ENCODE data around the gene RABGAP1. TPM values are rescaled to one million over a fixed set of nuclear protein-coding genes. Genes with fewer than 3 reads are reported as not detected.

The RABGAP1 gene
- polyA plus RNA-seq, 1 of the 3 experiments (the other 2 are of a cell fraction) = 20.2 TPM

GRCh38 chr9:123113185-123113584 is 172.4 kb downstream of the RABGAP1 start:
- Histone ChIP-seq H3K9me3 (no peaks in the 10 kb centered on the region), H3K4me3 (ENCODE audit: low read depth in 2 of 2, low read length in 1 of 2) (no peak overlapping the region), H3K4me2 (no peak overlapping the region), H3K9ac (no peak overlapping the region), H3K36me3 (replicated peaks in 1 of 2; ENCODE audit: control insufficient read depth in 1 of 2, insufficient read depth in 2 of 2, low read length in 1 of 2) (peaks cover 0 to 24% of the 10 kb centered on the region in 2 experiments), H3K79me2 (ENCODE audit: insufficient read depth) (no peaks in the 10 kb centered on the region), H3K4me1 (ENCODE audit: control insufficient read depth in 1 of 2, insufficient read depth in 2 of 2, low read depth in 1 of 2, low read length in 1 of 2) (peaks cover 0 to 14% of the 10 kb centered on the region in 2 experiments; a peak in 1 of 4 replicates), H4K20me1 (ENCODE audit: insufficient read depth) (no peaks in the 10 kb centered on the region), H2AFZ (ENCODE audit: low read depth) (no peak overlapping the region), H3K27me3 (ENCODE audit: insufficient read depth) (no peaks in the 10 kb centered on the region), H3K27ac (ENCODE audit: low read depth in 2 of 2, low read length in 1 of 2) (no peak overlapping the region), H3K9me2 (no peaks in the 10 kb centered on the region), H3F3A (replicated peaks; ENCODE audit: insufficient read depth) (no peaks in the 10 kb centered on the region)
- peak; percentile 69 for DNase-seq
- TF ChIP-seq ZBTB33 (IDR thresholded peaks at IDR 0.05; ENCODE audit: borderline replicate concordance, low read depth) (no peak), GATA2 (CRISPR knock-in tag; IDR thresholded peaks at IDR 0.05) (0 out of 2 replicates have a peak, but pooled peaks have one; percentile 13), USF1 (IDR thresholded peaks at IDR 0.05; ENCODE audit: borderline replicate concordance, low read depth) (peak; percentile 30; the same call in 1 of the 2 replicates)
- CTCF ChIA-PET = no interaction called here
- POLR2A ChIA-PET = no interaction called here
- WGBS (ENCODE audit: low lambda C conversion rate) = 64% methylated on average over 5 of the region's 7 CpGs

- POLR2A ChIA-PET = no interaction called here
These were observed 174.5 kb downstream of the RABGAP1 start for GRCh38 chr9:123115146-123115913.

More at GRCh38 chr9:123115146-123115913, 174.5 kb downstream of the RABGAP1 start:
- Histone ChIP-seq H3K79me2 (ENCODE audit: insufficient read depth) (no peaks in the 10 kb centered on the region), H3K9me3 (no peaks in the 10 kb centered on the region), H3K4me3 (ENCODE audit: low read depth in 2 of 2, low read length in 1 of 2) (no peak overlapping the region), H3K36me3 (replicated peaks in 1 of 2; ENCODE audit: control insufficient read depth in 1 of 2, insufficient read depth in 2 of 2, low read length in 1 of 2) (peaks cover 0 to 3% of the 10 kb centered on the region in 2 experiments), H2AFZ (ENCODE audit: low read depth) (no peak overlapping the region), H4K20me1 (ENCODE audit: insufficient read depth) (no peaks in the 10 kb centered on the region), H3K27me3 (ENCODE audit: insufficient read depth) (no peaks in the 10 kb centered on the region), H3K9ac (no peak overlapping the region), H3K27ac (ENCODE audit: low read depth in 2 of 2, low read length in 1 of 2) (no peak overlapping the region), H3F3A (replicated peaks; ENCODE audit: insufficient read depth) (no peaks in the 10 kb centered on the region), H3K4me1 (ENCODE audit: control insufficient read depth in 1 of 2, insufficient read depth in 2 of 2, low read depth in 1 of 2, low read length in 1 of 2) (peaks cover 0 to 14% of the 10 kb centered on the region in 2 experiments; a peak in 1 of 4 replicates), H3K9me2 (no peaks in the 10 kb centered on the region), H3K4me2 (no peak overlapping the region)
- TF ChIP-seq RAD21 (IDR thresholded peaks at IDR 0.05; ENCODE audit: low read length) = no peak
- no peak for TF ChIP-seq EP300 (IDR thresholded peaks at IDR 0.05; ENCODE audit: borderline replicate concordance in 1 of 2, low read depth in 1 of 2, low read length in 1 of 2)
- no peak for TF ChIP-seq TCF12 (IDR thresholded peaks at IDR 0.05)
- no peak for TF ChIP-seq EZH2phosphoT487 (IDR thresholded peaks at IDR 0.05; ENCODE audit: borderline replicate concordance, low read depth)
- TF ChIP-seq NFIC (IDR thresholded peaks at IDR 0.05; ENCODE audit: borderline replicate concordance) = no peak
- TF ChIP-seq REST (IDR thresholded peaks at IDR 0.05; ENCODE audit: low read depth, low read length) = no peak
- no peak for TF ChIP-seq MXI1 (IDR thresholded peaks at IDR 0.05; ENCODE audit: low read depth, low read length)
- no peak for DNase-seq
- CTCF ChIA-PET = no interaction called here
- 98% methylated on average over 16 of the region's 16 CpGs for WGBS (ENCODE audit: low lambda C conversion rate)
